Neural progenitor cell (in vitro differentiated cells): ENCODE measurements around the gene BRSK2. TPM values are rescaled to one million over a fixed set of nuclear protein-coding genes. Genes with fewer than 3 reads are reported as not detected.

Experiments used
- DNase-seq: peaks from one replicate; pipeline ENCODE4 v3.0.0-alpha.2; 2016; ENCODE audit warnings: low spot score
- H2AFZ ChIP-seq: fragments of 200-600 bp; sonication (generic); replicated peaks from 2 replicates; pipeline ENCODE4 v1.6.1; 2016; ENCODE audit warnings: antibody characterized with exemption
- H3F3A ChIP-seq: fragments of 200-600 bp; sonication (generic); 2 replicates; pipeline ENCODE4 v1.6.1; 2016; ENCODE audit warnings: antibody characterized with exemption, low read depth
- H3K27ac ChIP-seq: fragments of 200-600 bp; sonication (generic); 2 replicates; pipeline ENCODE4 v1.5.1; 2016; ENCODE audit warnings: mild to moderate bottlenecking
- H3K27me3 ChIP-seq: fragments of 200-600 bp; sonication (generic); 2 replicates; pipeline ENCODE4 v1.6.1; 2016; ENCODE audit warnings: mild to moderate bottlenecking, moderate library complexity
- H3K36me3 ChIP-seq: fragments of 200-600 bp; sonication (generic); 2 replicates; pipeline ENCODE4 v1.5.1; 2016
- H3K4me1 ChIP-seq: fragments of 200-600 bp; sonication (generic); 2 replicates; pipeline ENCODE4 v1.6.1; 2016; ENCODE audit warnings: mixed run types
- H3K4me2 ChIP-seq: fragments of 200-600 bp; sonication (generic); 2 replicates; pipeline ENCODE4 v1.6.1; 2016
- H3K4me3 ChIP-seq: fragments of 200-600 bp; sonication (generic); 2 replicates; pipeline ENCODE4 v1.5.1; 2016
- H3K79me2 ChIP-seq: fragments of 200-600 bp; sonication (generic); 2 replicates; pipeline ENCODE4 v1.6.1; 2016; ENCODE audit warnings: low read depth
- H3K9ac ChIP-seq: fragments of 200-600 bp; sonication (generic); 2 replicates; pipeline ENCODE4 v1.6.1; 2016
- H3K9me3 ChIP-seq: fragments of 200-600 bp; sonication (generic); 2 replicates; pipeline ENCODE4 v1.5.1; 2016; ENCODE audit warnings: low read depth
- H4K20me1 ChIP-seq: fragments of 200-600 bp; sonication (generic); 2 replicates; pipeline ENCODE4 v1.6.1; 2016; ENCODE audit warnings: low read depth
- H3K27ac Mint-ChIP-seq: 3 replicates; pipeline ENCODE4 v1.8.0; 2021; ENCODE audit warnings: mixed read lengths
- H3K27me3 Mint-ChIP-seq: 2 replicates; pipeline ENCODE4 v1.8.0; 2022; ENCODE audit warnings: low read depth, mild to moderate bottlenecking, inconsistent platforms, moderate library complexity, mixed read lengths; ENCODE audit not compliant: insufficient read depth
- H3K36me3 Mint-ChIP-seq: 3 replicates; pipeline ENCODE4 v1.8.0; 2021; ENCODE audit warnings: mixed read lengths
- H3K4me1 Mint-ChIP-seq: 3 replicates; pipeline ENCODE4 v1.8.0; 2021; ENCODE audit warnings: mixed read lengths
- H3K4me3 Mint-ChIP-seq: 3 replicates; pipeline ENCODE4 v1.8.0; 2021; ENCODE audit warnings: mild to moderate bottlenecking, moderate library complexity, mixed read lengths
- H3K9me3 Mint-ChIP-seq: 3 replicates; pipeline ENCODE4 v1.8.0; 2020; ENCODE audit warnings: mixed read lengths
- EZH2 ChIP-seq: fragments of 200-600 bp; sonication (generic); IDR thresholded peaks from 2 replicates; pipeline ENCODE4 v1.6.1; 2017; ENCODE audit warnings: antibody characterized with exemption, mild to moderate bottlenecking, moderate library complexity
- EZH2phosphoT487 ChIP-seq: fragments of 200-600 bp; sonication (generic); IDR thresholded peaks from 2 replicates; pipeline ENCODE4 v1.6.1; 2017; ENCODE audit warnings: antibody characterized with exemption
- total RNA-seq: library from RNA; depleted of rRNA; stranded (reverse); fragments of >200 nt; gene quantifications from 2 replicates; pipeline ENCODE4 v1.2.3, GENCODE V29; 2015; ENCODE audit warnings: low replicate concordance
- TF ChIP-seq, protein P1 (sequence below): fragments of 200-600 bp; sonication (generic); IDR thresholded peaks from 2 replicates; pipeline ENCODE4 v1.5.1; 2017; ENCODE audit warnings: antibody characterized with exemption, mild to moderate bottlenecking

Gene BRSK2
- total RNA-seq, 1 donor from 2014 or later = 8.2 TPM

DNA sequence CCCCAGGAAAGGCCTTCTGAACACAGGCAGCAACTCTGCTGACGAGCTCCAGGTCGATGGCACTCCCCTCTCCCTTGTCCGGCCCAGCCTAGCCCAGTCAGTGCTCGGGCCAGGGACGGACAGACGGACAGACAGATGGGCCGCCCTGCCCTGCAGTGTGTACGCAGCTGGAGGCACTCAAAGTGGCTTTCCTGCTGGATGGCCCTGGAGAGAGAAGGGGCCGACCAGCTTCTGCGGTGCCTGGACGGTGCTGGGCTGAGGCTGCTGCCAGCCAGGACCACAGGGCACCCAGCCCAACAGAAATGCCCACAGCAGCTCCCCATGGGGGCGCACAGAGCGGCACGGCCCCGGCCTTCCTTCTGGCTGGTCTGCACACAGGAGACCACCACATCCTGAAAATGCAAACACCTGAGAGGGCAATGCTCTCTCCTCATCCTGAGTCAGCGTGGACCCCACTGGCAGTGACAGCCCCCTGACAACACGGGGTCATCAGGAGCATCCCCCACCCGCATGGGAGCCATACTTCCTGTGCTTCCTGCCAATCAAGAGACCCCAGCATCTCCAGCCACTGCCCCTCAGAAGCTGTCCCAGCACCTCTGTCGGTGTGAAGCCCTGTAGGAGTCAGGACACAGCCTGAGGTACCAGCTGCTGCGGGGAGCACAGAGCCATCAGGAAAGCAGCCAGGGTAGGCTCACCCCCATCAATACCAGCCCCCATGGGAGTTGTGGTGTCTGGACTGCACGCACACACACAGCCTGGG, 97.5 kb downstream of the BRSK2 start:
- no peak overlapping the region for H3K27ac Mint-ChIP-seq
- H3K4me3 Mint-ChIP-seq = no peak overlapping the region
- TF ChIP-seq, protein P1, sequence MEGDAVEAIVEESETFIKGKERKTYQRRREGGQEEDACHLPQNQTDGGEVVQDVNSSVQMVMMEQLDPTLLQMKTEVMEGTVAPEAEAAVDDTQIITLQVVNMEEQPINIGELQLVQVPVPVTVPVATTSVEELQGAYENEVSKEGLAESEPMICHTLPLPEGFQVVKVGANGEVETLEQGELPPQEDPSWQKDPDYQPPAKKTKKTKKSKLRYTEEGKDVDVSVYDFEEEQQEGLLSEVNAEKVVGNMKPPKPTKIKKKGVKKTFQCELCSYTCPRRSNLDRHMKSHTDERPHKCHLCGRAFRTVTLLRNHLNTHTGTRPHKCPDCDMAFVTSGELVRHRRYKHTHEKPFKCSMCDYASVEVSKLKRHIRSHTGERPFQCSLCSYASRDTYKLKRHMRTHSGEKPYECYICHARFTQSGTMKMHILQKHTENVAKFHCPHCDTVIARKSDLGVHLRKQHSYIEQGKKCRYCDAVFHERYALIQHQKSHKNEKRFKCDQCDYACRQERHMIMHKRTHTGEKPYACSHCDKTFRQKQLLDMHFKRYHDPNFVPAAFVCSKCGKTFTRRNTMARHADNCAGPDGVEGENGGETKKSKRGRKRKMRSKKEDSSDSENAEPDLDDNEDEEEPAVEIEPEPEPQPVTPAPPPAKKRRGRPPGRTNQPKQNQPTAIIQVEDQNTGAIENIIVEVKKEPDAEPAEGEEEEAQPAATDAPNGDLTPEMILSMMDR = no peak
- TF ChIP-seq EZH2 = no peak
- TF ChIP-seq EZH2phosphoT487 = no peak
- no peak overlapping the region for H3K9ac ChIP-seq
- no peak for DNase-seq
- H3K9me3 ChIP-seq = no peaks in the 10 kb centered on the region
- H2AFZ ChIP-seq = no peak overlapping the region
- no peaks in the 10 kb centered on the region for H3K36me3 Mint-ChIP-seq
- H3K79me2 ChIP-seq = peaks cover 13% of the 10 kb centered on the region
- peaks cover 2% of the 10 kb centered on the region for H3K27me3 Mint-ChIP-seq
- no peak overlapping the region for H3K27ac ChIP-seq
- no peaks in the 10 kb centered on the region for H3F3A ChIP-seq
- H3K4me1 Mint-ChIP-seq = peaks cover 5% of the 10 kb centered on the region
- no peaks in the 10 kb centered on the region for H3K9me3 Mint-ChIP-seq
- no peaks in the 10 kb centered on the region for H3K36me3 ChIP-seq
- H3K4me1 ChIP-seq = no peaks in the 10 kb centered on the region
- H4K20me1 ChIP-seq = peaks cover 34% of the 10 kb centered on the region
- H3K4me3 ChIP-seq = no peak overlapping the region
- no peak overlapping the region for H3K4me2 ChIP-seq
- H3K27me3 ChIP-seq = no peaks in the 10 kb centered on the region

DNA sequence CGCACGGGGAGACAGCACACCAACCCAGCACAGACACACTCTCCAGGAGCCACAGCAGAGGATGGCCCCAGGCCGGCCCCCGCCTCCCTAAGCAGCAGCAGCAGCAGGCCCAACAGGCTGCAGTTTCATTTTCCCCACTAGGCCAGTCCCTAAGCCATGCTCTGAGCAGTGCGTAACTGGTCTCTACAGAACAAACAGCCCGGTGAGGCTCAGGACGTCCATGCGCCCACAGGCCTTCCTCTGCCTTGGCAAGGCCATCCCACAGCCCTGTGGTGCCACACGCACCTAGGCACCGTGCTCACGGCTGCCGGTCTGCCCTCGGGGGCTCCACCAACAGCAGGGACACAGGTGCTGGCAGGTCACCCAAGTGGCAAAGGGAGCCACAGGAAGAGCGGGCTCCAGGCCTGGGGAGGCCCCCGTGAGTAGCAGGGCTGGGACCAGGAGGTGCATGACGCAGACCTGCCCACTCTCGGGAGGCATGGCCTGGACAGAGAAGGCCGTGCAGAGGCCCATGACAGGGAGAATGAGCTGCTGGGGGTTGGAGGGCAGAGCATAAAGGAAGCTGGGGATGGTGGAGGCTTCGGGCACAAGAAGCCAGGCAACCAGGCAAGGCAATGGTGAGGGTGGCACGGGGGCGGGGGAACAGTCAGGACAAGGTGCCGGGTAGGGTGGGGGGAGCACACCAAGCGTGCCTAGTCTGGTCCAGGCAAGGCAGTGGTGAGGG, 98.3 kb downstream of the BRSK2 start:
- H3K4me2 ChIP-seq = no peak overlapping the region
- H3K79me2 ChIP-seq = peaks cover 13% of the 10 kb centered on the region
- Mint-ChIP-seq H3K36me3 (no peaks in the 10 kb centered on the region), H3K4me1 (peaks cover 5% of the 10 kb centered on the region), H3K27ac (no peak overlapping the region), H3K4me3 (no peak overlapping the region), H3K9me3 (no peaks in the 10 kb centered on the region), H3K27me3 (peaks cover 2% of the 10 kb centered on the region)
- no peak overlapping the region for H3K27ac ChIP-seq
- no peak overlapping the region for H2AFZ ChIP-seq
- H3K9me3 ChIP-seq = no peaks in the 10 kb centered on the region
- DNase-seq = no peak
- H3K4me3 ChIP-seq = no peak overlapping the region
- H3K9ac ChIP-seq = no peak overlapping the region
- H3K36me3 ChIP-seq = no peaks in the 10 kb centered on the region
- H3K4me1 ChIP-seq = no peaks in the 10 kb centered on the region
- TF ChIP-seq, protein P1 = no peak
- TF ChIP-seq EZH2 = no peak
- TF ChIP-seq EZH2phosphoT487 = no peak
- H3F3A ChIP-seq = no peaks in the 10 kb centered on the region
- peaks cover 34% of the 10 kb centered on the region for H4K20me1 ChIP-seq
- H3K27me3 ChIP-seq = no peaks in the 10 kb centered on the region

DNA sequence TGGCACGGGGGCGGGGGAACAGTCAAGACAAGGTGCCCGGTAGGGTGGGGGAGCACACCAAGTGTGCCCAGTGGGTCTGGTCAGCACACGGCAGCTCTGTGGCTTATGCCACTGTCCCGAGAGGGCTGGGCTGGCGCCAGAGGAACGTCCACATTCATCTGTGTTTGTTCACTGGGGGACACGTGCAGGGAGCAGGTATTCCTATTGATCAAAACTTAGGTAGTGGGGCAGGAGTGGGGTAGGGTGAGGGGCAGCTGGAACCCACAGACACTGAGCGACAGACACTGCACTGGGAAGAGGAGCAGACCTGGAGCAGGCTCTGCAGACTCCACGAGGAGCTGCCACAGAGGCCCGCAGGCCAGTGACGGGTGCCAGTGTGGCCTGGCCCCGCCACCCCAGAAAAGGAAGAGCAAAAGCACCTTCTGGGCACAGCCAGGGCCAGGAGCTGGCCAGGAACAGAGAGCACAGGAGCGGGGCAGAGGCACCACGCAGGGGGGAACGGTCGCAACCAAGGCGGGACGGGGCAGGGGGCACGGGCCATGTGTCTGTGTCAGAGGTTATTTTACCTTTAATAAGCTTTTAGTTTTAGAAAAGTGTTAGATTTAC, 98.9 kb downstream of the BRSK2 start:
- no peaks in the 10 kb centered on the region for H3K9me3 ChIP-seq
- H3K4me2 ChIP-seq = no peak overlapping the region
- no peaks in the 10 kb centered on the region for H3K4me1 ChIP-seq
- no peak overlapping the region for H3K27ac ChIP-seq
- Mint-ChIP-seq H3K4me3 (no peak overlapping the region), H3K9me3 (peaks cover under 1% of the 10 kb centered on the region), H3K4me1 (peaks cover 5% of the 10 kb centered on the region), H3K36me3 (no peaks in the 10 kb centered on the region), H3K27ac (peak overlapping the region; percentile 33), H3K27me3 (peaks cover 2% of the 10 kb centered on the region)
- peaks cover 34% of the 10 kb centered on the region for H4K20me1 ChIP-seq
- no peak overlapping the region for H2AFZ ChIP-seq
- no peak overlapping the region for H3K9ac ChIP-seq
- H3K36me3 ChIP-seq = no peaks in the 10 kb centered on the region
- no peaks in the 10 kb centered on the region for H3F3A ChIP-seq
- no peak overlapping the region for H3K4me3 ChIP-seq
- H3K79me2 ChIP-seq = peaks cover 13% of the 10 kb centered on the region
- DNase-seq = no peak
- no peaks in the 10 kb centered on the region for H3K27me3 ChIP-seq
- TF ChIP-seq, protein P1 = no peak
- no peak for TF ChIP-seq EZH2
- TF ChIP-seq EZH2phosphoT487 = no peak
